Measurements from ENCODE around the gene GRM7.

DNA sequence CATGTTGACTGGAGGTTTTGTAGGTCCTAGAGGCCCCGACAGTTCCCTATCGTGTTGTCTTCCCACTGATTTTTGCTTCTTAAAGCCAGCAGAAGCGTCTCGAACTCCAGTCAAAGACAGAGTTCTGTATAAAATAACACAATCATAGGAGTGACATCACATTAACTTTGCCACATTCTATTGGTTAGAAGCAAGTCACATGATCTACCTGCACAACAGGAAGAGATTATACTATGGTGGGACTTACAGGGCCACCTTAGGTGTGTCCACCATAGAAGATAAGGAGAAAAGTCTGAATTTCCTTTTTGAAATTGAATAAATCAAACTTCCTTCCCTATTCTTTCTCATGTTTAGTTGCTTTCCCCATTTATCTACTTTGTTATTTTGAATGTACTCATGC is 365.5 kb downstream of the GRM7 start:
- TF ChIP-seq, protein P1, sequence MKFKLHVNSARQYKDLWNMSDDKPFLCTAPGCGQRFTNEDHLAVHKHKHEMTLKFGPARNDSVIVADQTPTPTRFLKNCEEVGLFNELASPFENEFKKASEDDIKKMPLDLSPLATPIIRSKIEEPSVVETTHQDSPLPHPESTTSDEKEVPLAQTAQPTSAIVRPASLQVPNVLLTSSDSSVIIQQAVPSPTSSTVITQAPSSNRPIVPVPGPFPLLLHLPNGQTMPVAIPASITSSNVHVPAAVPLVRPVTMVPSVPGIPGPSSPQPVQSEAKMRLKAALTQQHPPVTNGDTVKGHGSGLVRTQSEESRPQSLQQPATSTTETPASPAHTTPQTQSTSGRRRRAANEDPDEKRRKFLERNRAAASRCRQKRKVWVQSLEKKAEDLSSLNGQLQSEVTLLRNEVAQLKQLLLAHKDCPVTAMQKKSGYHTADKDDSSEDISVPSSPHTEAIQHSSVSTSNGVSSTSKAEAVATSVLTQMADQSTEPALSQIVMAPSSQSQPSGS (tag by site-specific recombination; IDR thresholded peaks at IDR 0.05; ENCODE audit: low read depth): no peak
- TF ChIP-seq ZFP37 (tag by site-specific recombination; IDR thresholded peaks at IDR 0.05) (no peak), ZNF140 (tag by site-specific recombination; IDR thresholded peaks at IDR 0.05) (no peak), KLF16 (tag by site-specific recombination; IDR thresholded peaks at IDR 0.05) (no peak)
